H1 (cell line): Measurements from ENCODE around the gene CRYM. TPM values are rescaled to one million over a fixed set of nuclear protein-coding genes. Genes with fewer than 3 reads are reported as not detected.

Experiments
- TAF1 ChIP-seq: IDR thresholded peaks from 2 replicates; pipeline ENCODE4 v1.6.1; 2011; ENCODE audit warnings: mild to moderate bottlenecking, low read depth, low read length
- polyA plus RNA-seq, 7 experiments: library from polyadenylated mRNA; depleted of rRNA in 3 of 7; stranded (reverse) in 5 of 7; unstranded in 2 of 7; fragments of >200 nt in 5 of 7; fragments of 200-250 nt in 2 of 7; gene quantifications; 1 replicate in 5 of 7; 2 replicates in 1 of 7; 4 replicates in 1 of 7; pipeline versions ENCODE4 v1.2.1 to v1.2.3, GENCODE V29; 2011 to 2013; ENCODE audit warnings: missing spikeins in 2 of 7, mixed read lengths in 2 of 7
- total RNA-seq: library from RNA; stranded (reverse); fragmentation: NEBNext Ultra II Directional; extraction: Animal tissue kit (Norgen Biotek cat#: 25700); gene quantifications from 2 replicates; pipeline ENCODE4 v1.2.1, GENCODE V29; 2021

The CRYM gene
- total and polyA plus RNA-seq, 2 of the 8 experiments (the other 6 are each of a cell fraction or from before 2014, with no cell fraction given): 12.9 to 40.4 TPM

DNA sequence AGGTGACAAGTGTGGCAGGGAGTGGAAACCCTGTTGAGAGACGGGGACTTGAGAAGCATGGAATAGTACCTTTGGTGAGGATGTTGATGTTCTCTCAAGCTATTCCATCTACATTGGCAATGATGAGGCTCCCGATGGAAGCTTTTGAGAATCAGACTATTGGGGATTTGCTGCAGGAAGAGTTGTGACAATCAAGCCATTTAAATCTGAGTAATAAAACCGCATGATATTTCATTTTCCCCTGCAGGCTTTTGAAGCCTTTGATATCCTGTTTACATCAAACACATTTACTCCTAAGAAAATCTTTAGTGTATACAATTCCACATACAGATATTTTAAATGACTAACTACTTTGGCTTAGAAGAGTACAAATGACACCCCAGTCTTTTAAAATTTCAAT is 49.0 kb upstream of the CRYM start (continued):
- no peak for TF ChIP-seq TAF1
